ENCODE results near the gene PTX4.

Gene PTX4, protein sequence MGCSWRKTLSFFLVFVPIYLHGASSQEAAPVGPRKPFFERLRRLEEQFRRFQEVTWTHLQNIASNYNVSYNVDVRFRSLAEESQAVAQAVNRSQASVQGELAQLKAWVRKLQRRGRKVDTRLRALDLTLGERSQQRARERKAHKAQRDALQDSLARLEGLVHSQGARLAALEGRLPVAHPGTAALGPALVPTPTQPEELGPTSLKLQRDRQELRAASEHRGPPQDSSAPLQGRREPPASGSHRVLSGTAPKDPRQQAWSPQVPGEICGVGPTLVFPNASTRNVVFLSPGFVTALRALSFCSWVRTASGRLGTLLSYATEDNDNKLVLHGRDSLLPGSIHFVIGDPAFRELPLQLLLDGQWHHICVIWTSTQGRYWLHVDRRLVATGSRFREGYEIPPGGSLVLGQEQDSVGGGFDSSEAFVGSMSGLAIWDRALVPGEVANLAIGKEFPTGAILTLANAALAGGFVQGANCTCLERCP

DNA sequence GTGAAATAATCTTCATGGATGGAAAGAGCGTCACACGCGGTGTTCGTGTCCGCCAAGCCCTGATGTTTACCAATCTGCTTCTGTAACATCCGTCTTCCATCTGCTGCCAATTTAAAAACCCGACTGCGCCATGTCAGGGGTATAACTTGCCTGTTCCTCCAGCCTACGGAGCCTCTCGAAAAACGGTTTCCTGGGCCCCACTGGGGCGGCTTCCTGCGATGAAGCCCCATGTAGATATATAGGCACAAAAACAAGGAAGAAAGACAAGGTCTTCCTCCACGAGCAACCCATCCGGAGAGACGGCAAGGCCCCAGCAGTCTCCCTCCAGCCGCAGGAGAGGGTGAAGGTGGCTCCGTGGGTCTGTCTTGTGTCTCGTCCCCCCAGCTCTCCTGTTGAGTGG lies at the start of gene PTX4:
Gene PTX4, minus strand, starts transcription at position 326 of the 400 bp plus-strand sequence. Its CDS starts 35 bp downstream, at position 291.
- DNase-seq (ENCODE audit: low spot score): no peak

DNA sequence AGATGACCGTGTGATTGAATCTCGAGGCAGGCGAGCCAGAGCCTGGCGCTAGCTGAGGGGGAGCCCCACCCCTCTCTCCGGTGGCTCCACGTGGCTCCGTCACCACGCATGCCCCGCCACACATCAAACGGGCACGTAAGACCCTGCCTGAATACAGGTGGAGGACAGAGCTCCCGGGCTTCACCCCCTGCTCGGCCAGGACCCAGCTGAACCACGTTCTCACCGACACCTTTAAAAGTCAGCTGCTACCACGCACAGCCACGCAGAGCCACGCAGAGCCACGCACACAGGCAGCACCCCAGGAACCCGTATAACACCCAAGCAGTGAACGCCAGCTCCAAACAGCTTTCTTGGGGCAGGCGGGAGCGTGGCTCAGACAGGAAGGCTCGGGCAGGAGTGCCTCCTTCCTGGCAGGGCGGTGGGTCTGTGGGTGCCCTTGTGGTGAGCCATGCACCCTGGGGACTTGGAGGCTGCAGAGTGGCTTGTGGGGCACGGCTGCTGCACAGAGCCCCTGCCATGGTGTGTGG lies 49.1 kb upstream of the PTX4 start:
- no peak for DNase-seq (ENCODE audit: low spot score)

DNA sequence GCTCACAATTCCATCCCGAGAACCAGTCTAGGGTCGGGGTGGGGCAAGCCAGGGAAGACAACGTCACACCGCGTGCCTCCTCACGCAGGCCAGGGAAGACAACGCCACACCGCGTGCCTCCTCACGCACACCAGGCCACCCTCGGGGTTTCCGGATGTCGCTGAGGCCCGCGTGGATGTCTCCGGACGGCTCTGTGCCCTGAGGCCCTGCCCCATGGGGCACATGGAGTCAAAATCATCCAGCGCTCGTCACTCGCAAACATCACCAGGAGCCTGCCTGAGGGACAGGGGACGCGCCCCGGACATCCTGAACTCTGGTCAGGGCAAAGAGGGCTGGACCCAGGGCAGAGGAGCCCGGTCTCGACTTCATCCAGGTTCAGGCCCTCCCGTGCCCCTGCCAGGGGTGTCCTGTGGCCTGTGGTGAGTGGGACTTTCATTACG lies 48.4 kb upstream of the PTX4 start:
- no peak for DNase-seq (ENCODE audit: low spot score)

DNA sequence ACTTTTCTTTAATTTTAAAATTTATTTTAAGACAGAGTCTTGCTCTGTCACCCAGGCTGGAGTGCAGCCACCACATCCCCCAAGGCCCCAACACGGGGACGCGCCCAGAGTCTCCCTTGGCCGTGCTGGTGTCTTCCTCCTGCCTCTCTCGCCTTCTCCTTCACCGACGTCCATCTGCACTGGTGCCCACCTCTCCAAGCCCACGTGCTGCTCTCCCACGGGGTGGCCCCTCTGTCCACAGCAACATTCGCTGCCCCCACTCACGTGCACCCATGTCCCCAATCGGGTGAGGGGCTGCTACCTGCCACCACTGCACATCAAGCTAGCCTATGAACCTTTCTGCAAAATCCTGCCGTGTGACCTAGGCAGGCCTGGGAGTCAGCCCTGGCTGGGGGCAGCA lies 47.9 kb upstream of the PTX4 start:
- no peak for DNase-seq (ENCODE audit: low spot score)

DNA sequence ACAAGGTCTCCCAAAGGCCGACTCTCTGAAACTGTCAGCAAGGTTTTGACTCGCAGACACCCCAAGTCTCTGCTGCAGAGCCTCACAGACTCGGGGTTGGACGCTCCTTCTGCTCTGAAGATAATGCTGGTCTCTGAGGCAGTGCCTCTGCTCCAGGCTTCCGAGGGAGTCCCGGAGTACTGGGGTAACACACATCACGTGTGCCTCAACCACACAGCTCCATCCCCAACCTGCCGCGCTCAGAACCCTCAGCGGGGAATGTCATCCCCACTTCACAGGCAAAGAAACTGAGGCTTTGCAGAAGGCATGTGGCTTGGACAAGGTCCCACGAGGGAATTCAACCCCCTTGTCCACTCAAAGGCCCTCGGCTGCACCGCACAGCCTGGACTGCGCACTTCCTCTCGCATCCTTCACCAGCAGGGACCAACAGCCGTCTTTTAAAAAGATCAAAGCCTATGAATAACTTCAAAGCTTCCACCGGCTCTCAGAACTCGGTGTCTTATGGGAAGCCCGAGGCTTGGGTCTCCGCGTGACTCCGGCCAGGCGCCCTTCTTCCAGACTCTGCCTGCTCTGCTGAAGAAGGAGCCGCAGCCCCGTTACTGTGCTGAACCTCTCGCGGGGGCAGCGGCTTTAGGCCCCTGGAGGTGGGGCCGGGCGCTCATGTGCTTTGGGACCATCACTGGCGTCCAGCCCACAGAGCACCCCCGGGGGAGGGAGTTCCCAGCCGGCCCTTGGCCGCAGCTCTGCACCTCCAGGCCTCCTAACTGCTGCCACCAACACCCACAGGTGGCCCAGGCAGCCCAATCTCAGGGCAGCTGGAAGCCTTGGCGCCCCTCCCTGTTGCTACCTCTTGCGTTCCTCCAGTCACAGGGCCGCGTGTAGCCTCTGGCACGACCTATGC lies 46.9 kb upstream of the PTX4 start:
- DNase-seq (ENCODE audit: low spot score): no peak

DNA sequence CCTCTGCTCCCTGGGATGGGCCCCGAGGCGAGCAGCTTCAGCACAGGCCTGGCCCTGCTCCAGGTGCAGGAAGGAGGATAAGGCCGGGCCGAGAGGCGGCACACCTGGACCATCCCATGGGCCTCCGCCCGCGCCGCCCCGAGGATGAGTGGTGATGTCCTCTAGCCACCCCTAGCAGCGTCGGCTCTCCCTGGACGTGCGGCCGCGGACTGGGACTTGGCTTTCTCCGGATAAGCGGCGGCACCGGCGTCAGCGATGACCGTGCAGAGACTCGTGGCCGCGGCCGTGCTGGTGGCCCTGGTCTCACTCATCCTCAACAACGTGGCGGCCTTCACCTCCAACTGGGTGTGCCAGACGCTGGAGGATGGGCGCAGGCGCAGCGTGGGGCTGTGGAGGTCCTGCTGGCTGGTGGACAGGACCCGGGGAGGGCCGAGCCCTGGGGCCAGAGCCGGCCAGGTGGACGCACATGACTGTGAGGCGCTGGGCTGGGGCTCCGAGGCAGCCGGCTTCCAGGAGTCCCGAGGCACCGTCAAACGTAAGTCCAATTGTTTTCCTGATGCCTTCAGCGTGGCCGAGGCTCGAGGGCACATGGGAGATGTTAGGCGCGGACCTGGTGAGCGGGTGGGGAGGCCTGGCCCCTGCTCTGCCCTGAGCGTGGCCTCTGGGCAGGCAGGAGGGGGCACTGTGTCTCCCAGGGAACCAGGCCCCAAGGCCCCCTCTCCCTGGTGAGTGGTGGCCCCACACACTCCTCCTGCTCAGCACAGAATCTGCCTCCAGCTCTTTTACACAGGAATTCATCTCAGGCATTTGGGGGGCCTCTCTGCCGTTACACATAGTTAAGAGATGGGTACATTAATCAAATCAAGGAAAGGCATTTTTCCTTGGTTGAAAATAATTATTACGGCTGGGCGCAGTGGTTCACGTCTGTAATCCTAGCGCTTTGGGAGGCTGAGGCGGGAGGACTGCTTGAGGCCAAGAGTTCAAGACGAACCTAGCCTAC lies 45.6 kb upstream of the PTX4 start:
- DNase-seq (ENCODE audit: low spot score): no peak

DNA sequence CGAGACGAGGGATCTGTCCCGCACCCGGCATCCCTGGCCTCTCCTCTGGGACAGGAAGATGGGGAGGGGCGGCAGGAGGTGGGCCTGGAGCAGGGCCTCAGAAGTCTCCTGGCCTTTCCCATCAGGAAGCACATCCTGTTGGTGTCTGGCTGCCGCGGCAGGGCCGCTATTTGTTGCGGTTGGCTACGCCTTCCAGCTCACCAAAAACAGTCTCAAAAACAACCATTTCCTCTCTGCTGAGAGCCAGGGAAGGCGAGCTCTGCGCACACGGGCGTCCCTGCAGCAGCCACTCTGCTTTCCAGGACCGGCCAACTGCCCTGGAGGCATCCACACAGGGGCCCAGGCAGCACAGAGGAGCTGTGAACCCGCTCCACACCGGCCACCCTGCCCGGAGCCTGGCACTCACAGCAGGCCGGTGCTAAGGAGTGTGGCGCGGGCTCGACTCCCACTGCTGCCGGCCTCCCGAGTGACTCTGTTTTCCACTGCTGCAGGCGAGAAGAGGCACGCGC lies 44.8 kb upstream of the PTX4 start, which contains the start of gene TMEM204:
Gene TMEM204, plus strand, starts transcription at position 224 of the 509 bp plus-strand sequence. CDS start 610 bp downstream, outside the sequence.
- DNase-seq (ENCODE audit: low spot score): no peak

DNA sequence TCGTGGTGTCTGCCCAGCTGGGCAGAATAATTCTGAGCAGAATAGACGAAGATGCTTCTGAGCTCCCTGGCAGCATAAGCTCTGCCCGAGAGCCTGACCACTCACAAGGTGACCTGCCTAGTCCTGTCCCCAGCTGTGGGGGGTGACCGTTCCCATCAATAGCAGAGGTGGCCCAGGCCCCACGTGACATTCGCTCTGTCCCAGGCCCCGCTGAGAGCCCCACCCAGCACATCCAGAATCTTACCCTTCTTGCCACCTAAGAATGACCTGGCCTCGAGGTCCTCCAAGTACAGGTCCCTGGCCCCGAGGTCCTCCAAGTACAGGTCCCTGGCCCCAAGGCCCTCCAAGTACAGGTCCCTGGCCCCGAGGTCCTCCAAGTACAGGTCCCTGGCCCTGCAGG lies 44.0 kb upstream of the PTX4 start:
- no peak for DNase-seq (ENCODE audit: low spot score)

DNA sequence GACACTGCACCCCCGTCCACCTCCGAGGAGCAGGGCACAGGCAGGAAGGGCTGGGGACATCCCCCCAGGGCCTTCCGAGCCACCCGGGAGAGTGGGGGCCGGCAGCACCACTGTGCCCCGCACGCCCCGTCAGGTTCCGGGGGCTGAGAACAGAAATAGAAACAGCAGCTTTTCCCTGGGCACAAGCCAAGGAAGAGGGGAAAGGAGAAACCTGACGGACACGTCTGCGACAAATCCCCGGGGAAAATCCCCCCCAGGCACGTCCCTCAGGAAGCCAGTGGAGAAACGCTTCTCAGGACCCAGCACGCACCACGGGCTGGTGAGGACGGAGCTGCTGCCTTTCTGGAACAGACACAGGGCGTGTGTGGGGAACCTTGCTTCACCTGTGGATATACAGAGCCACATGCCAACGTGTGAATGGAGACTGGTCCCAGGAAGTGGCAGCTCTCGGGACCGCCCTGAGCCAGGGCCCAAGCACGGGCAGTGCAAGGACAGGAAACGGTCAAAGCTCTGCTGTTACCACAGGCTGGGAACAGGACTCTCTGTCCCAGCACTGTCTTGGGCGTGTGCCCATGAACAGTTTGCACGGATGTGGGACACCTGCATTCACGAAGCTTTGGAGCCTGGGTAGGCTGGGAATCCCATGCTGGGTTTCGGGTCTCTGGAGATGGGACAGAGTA lies 43.5 kb upstream of the PTX4 start:
- DNase-seq (ENCODE audit: low spot score): no peak

DNA sequence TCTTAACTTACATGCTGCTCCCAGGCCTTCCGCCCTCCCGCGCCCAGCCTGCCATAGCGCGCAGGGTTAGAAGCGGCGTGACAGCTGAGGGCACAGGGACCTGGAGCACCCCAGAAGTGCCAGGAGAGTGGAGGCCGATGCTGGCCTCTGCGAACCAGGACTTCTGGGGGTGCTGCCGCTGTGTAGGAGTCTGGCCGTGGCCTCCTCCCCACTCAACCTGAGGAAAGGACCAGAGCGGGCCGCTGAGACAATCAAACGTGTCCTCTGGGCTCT lies 42.8 kb upstream of the PTX4 start:
- DNase-seq (ENCODE audit: low spot score): no peak

DNA sequence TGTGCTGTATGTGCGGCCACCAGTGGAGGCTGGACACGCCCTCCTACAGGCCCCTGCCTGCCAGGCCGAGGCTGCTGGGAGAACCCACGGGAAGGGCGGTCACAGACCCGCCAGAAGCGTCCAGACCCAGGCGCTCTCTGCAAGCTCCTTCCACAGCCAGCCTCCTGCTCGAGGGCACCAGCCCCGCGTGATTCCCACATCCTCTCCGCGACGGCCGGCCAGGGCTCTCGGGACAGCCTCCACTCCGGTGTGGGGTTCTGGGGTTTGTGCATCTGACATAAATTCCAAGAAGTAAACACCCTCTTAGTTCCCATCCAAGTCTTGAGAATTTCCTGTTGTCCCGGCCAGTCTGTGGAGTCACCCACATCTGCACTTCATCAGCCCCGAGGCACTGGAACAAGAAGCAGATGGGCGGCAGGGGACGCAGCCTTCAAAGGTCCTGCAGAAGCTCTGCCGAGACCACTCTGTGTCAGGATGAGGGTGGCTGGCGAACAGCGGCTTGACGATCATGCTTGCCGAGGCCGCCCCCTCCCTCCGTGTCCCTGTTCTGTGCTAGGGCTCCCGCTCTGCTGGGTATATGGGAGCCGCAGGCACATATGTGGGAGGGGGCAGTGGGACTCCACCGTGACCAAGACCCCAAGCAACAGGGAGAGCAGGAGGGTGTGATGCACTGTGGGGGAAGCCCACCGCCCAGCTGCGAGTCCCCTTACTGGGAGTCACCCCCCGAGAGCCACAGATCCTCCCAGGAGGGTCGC lies 42.3 kb upstream of the PTX4 start:
- DNase-seq (ENCODE audit: low spot score): no peak

DNA sequence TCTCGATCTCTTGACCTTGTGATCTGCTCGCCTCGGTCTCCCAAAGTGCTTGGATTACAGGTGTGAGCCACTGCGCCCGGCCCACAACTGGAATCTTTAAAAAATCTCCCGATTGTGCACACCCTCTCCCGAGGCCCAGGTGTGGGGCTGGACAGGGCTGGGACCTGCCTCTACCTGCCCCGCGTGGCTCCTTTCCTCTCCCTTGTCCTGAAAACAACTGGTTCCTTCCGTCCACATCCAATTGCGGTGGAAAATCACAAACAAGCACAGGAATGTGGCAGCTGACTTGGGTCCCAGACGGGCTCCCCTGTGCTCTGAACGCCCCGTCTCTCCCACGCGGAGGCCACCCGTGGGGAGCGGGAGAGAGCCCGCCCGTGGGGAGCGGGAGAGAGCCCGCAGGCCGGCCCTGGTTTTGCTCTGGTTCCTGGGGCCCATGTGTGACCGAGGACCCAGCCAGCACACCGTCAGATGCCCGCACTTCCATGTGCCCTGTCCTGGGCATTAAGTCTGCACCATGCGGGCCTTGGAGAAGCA lies 41.7 kb upstream of the PTX4 start:
- DNase-seq (ENCODE audit: low spot score): no peak

DNA sequence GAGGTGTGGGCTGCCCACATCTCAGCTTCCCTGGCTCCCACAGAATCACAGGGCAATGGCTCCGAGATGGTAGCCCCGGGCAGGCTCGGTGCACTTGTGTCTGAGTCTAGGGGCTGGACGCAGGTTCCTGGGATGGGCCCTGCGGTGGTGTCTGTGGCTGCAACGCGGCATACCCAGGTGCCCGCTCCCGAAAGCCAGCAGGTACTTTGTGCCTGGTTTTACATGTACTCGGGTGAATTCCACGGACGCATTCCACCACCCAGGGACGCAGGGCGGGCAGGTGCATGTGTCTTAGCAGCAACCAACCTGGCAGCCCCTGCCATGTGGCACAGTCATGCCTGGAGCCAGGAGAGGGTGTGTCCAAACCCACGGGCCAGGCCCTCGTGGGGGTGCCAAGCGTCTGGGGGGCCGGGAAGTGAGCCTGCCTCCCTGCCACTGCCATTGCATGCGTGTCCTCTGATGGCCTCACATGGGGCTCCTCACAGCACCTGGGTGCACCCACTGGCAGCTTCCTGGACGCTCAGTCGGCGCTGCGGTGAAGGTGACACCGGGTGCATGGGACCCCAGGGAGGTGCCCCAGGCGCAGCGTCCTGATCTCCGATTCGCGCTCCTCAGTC lies 40.3 kb upstream of the PTX4 start:
- DNase-seq (ENCODE audit: low spot score): no peak

DNA sequence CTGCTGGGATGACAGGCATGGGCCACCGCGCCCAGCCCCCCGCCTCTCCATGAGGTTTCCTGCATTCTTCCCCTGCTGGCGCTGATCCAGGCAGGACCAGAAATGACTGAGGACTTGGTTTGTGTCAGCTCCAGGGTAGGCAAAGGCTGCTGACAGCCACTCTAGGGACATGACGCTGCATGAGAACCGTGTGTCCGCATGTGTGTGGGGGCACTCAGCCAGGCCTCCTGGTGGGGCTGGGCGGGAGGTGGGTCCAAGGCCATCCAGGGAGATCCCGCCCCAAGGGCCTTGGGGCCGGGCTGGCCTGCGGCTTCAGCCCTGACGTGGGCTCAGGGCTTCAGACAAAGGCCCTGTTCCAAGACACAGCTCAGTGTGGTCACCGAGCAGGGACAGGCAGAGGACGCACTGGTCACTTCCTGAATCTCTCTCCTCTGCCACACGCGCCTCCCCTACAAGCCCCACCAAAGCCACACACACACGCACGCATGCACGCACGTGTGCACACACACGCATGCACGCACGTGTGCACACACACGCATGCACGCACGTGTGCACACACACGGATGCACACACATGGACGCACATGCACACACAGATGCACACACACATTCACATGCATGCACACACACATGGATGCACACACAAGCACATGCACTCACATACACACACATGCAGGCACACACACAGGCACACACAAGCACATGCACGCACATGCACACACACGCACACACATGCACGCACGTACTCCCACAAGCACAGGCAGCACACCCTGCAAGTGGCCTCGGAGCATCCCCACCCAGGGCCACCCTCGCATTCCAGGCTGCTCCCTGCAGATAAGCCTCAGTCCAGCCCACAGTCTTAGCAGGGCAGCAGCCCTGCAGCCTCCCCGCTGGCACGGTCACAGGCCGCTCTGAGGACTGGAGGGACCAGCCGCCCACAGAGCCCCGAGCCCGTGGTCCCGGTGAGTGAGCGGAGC lies 39.4 kb upstream of the PTX4 start:
- no peak for DNase-seq (ENCODE audit: low spot score)

DNA sequence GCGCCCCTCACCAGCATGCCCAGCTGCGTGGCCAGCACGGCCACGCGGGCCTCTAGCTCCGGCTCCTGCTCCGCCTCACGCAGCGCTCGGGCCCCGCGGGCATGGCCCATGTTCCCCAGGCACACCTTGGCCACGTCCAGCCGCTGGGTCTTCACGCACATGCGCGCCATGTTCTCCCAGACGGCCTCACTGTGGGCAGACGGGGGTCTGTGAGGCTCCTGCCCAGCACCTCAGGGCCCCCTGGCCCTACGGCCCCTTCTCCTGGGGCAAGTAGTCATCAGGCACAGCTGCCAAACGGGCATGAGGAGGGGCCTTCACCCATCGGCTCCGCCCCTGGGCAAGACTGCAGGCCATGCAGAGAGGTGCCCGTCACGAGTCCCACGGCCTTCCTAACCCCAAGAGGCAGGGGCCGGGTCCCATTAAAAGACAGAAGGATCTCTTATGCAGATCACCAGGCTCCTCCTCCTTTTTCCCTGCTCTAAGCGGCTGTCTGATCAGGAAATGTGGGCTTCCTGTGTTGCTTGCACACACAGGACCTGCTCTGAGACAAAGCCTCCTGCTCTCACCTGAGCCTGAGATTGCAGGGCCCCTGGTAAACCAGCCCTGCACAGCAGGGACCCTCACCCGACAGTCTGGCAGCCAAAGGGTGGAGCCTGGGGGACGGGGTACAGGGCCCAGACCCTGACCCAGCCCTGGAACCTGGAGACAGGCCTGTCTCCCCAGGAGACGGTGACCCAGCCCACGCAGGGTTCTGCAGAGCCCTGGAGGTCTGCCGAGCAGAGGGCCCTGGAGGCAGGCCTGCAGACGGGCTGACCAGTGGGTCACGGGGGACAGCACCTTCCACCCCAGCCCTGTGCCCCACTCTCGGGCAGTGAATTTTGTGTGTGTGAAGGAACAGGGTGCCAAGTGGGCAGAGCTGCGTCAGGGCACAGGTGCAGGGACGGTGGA lies 38.1 kb upstream of the PTX4 start:
- no peak for DNase-seq (ENCODE audit: low spot score)

DNA sequence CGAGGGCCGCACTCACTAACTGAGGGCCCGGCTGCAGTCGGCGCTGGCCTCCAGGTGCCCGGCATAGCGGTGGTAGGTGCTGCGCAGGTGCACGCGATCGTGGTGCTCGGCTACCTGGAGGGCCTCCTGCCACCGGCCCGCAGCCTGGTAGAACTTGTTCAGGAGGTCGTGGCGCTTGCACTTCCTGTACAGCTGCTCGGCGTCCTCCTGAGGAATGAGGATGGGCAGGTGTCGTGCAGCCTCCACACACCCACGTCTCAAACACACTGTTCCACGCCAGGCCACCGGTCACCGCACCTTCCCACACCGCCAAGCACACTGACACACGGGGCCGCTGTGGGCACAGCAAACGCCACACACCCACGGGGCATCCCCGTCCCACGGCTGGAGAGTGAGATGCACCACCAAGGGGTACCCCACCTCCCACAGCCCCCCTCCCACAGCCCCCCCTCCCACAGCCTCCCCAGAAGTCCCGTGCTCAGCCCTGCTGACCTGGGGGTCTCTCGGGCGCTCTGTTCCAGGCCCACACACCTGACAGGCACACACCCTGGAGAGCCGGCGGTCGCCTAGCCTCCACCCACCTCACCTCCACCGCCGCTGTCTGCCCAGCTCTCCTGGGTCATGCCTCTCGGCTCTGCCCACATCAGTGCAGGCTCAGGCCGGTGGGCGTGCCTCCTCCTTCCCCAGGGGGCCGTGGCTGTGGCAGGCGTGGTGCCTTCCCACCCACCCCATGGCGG lies 37.3 kb upstream of the PTX4 start:
- DNase-seq (ENCODE audit: low spot score): no peak

Data from kidney tubule cell (primary cell).